NCI-H748 (cell line): ENCODE measurements around the gene SLC45A1.
"Not testable (repeated sequence)": the region's sequence is repeated elsewhere in the genome, so short reads cannot be mapped to it uniquely, and the experiment has no call there.

Experiments
- DNase-seq: peaks from one replicate; lab custom pipeline; 2025; ENCODE audit not compliant: unreplicated experiment; lab: John Stamatoyannopoulos, UW

The SLC45A1 gene

GRCh38 chr1:8367571-8368194 lies 49.8 kb downstream of the SLC45A1 start:
- DNase-seq = no peak

DNA sequence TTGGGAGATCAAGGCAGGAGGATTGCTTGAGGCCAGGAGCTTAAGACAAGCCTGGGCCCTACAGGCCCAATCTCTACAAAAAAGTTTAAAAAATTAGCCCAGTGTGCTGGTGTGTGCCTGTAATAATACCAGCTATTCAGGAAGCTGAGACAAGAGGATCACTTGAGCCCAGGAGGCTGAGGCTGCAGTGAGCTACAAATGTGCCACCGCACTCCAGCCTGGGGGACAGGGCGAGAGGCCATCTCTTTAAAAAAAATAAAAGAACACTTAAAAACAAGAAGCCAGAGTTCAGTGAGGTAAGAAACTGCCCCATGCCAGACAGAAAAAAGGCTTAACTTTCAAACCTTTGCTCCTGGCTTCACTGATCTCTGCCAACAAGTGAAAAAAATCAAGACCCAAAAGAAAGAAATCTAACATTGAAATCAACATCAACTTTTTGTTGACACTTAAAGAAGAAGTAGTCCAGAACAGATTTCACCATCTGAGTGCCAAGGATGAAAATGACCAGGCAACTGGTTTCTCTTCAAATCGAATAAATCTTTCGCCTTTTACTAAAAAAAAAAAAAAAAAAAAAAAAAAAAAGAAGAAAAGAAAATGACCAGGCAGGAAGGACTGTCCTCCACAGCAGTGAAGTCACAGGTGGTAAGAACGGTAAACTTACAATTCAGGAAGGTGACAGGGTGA lies 51.2 kb downstream of the SLC45A1 start:
- DNase-seq = no peak

- DNase-seq = no peak
Measured at GRCh38 chr1:8370046-8370881, 52.4 kb downstream of the SLC45A1 start.

GRCh38 chr1:8370905-8371315 lies 53.0 kb downstream of the SLC45A1 start:
- DNase-seq = no peak

DNA sequence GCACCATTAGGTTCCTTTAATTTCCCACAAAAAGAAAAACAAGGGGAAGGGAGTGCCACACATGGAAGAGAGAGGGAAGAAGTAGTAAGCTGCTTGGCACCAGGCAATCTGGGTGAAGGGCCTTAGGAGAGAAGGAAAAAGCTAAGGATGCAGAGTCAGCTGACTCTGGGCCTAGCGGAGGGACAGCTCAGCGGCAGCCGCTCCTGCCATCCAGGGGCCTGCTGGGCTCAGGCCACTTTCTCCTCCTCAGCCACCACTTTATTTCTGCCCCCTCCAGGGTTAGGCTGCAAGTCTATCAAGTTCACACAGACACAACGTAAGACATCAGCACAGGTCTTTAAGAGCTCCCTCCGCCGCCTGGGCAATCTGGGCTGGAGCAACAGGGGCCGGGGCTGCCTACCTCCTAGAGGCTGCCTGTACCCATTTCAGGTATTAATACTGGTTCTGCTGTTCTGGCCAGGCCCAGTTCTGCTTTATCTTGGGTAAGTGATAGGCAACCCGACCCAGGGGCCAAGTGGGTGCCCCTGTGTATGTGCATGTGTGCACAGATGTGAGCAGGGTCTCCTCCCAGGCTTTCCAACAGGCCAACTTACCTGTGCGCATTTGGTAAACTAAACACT lies 53.6 kb downstream of the SLC45A1 start:
- no peak for DNase-seq

DNA sequence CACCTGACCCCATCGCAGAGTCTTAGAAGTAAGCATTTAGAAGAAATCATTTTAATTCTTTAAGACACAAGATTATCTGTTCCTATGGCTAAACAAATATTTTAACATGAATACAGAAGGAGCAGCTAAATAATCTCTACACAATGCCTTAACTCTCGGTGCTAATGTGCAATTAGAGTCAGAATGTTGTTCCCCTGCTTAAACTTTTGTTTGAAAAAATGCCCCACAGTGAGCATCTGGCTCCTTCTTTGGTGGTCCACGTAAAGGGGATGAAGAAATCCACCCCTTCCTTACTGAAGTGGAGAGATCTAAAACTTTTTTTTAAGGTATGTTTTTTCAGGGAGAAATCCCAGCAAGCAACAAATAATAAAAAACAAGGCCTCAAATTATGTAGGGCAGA lies 55.2 kb downstream of the SLC45A1 start:
- no peak for DNase-seq

DNA sequence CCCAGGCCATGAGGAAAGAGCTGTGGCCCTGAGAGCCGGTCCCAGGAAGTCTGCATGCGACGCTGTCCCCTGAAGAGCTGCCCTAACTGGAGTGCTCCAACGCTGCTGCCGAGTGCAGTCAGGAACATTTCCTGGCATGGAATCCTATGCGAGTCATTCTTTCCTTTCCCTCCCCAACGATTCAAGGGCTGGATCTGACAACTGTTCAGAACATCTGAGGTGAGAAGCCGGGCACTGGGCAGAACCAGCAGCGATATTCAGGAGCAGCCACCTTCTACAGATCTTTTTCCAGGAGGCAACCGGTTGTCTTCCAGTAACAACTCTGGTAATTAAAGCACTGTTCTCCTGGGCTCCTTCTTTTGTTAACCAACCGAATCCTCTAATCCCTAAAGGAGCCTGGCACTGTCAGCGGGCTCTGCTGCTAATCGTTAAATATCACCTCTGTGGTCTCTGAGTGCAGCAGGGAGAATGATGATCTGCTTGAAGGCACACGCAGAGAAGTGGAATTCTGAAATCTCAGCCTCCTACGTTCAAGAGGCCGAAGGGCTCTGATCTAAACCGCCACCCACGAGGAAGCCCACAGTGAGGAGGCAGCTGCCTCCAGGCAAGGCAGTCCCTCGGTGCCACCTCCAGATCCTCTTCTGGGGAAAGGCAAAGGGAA lies 55.8 kb downstream of the SLC45A1 start:
- DNase-seq = no peak

DNA sequence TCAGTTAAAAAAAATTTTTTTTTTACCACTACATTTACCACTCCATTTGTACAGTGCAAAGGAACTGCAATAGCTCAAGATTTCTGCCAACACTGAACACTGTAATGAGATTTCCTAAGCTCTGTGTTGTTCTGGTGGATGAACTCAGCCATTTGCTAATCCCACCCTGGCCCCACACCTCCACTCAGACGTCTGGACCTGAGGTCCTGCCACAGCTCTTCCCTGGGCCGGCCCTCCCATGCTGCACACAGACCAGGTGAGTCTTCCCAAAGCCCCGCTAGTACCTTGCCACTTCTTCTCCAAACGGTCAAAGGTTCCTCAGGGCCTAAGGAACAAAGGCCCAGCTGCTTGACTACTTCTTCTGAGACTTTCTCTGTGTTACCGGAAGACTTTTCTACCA lies 56.4 kb downstream of the SLC45A1 start:
- no peak for DNase-seq

DNA sequence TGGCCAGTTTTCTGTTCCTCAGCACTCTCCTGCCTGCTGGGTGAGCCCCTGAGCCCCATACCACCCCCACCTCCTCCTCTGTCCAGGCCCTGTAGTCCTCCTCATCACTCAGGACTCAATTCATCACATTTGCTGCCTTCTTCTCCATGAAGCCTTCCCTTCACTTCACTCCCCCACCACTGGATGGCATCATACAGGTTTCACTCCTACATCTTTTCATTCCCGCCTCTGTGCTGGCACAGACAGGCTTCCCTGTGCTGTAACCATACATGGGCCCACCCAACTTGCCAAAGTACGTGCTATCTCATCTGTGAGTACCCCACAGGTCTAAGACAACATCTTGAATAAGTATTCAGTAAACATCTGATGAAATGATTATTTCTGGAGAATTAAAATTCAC lies 56.9 kb downstream of the SLC45A1 start:
- DNase-seq = peak; percentile 12

DNA sequence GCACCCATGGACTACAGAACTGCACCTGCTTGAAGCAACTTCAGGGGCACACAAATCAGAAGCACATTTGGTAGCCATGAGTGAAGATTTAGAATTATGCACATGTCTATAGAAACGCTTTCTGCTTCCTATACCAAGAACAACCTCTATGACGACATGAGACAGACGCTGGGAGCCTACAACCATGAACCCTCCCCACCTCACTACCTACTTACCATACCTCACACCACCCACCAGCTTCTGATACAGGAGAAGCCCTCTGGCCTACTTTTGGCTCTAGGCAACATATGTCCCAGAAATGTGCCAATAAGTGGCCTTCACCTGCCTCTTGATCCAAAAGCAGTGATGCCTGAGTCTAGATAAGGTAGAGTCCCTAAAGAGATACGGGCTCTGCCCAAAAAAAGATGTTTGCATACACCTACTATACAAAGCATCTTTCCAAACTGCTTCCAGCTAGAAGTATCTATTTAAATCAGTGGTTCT lies 58.5 kb downstream of the SLC45A1 start:
- DNase-seq = no peak

DNA sequence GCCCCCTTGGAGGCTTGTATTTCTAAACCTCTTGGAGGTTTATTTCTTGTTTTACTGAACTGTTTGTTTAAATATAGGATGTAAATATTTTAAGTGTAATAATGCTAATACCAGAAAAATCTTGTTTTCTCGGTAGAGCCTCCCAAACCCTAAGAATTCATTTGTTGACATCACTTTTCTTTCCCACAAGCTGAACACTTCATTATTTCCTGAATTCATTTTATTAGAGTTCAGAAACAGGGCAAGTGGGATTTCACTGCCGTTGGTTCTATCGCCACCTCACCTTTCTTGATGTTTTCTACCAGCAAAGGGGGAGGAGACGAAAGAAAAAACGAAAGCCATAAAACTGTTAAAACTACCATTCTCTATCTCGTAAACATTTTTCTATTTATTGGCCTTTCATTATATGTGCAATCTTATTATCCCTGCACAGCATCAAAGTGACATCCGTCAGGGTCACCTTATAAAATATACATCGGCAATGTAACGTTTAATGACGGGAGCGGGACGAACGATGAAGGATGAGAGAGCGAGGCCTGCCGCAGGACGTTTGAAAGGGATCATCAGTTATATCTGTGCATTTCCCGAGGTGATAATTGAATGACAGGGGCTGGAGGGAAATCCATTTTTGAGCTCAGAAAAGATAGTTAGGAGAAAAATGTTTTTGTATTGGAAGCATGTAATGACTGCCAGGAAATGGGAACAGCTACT lies 59.5 kb downstream of the SLC45A1 start:
- DNase-seq = no peak

DNA sequence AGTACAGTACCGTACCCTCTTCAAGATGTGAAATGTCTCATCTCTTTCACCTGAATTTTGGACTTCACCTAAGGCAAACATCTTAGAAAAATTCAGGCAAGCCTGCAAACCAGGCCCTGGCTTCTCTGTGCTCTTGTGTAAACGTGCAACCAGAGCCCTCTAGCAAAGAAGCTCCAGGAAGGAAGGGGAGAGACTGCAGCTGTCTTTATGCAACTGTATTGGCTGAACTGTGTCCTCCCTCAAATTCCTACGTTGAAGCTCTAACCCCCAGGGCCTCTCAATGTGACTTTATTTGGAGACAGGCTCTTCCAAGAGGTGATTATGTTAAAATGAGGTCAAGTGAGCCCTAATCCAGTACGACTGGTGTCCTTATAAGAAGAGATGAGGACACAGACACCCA lies 60.3 kb downstream of the SLC45A1 start:
- DNase-seq = no peak

DNA sequence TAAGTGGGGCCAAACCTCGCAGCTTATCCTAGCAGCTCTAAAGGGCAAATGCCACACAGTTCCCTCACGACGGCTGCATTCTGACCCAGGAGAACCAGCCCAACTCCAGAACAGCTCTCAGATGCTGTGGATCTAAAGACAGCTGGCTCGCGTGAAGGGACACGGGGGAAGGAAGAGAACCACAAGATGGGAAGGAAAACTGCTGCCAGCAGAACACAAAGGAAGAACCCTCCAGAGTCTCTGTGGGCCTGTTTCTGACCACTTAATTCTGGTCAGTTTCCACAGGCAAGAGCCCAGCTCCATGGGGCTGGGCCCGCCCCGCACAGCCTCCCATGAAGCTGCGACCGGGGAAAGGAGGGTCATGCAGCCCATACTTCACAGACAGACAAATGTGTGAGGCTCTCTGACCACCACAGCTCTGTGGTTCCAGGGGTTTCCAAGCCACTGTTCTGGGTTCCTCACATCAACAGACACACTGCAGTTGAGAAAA lies 61.1 kb downstream of the SLC45A1 start:
- DNase-seq = no peak

- DNase-seq = no peak
Measured at GRCh38 chr1:8379513-8380186, 61.7 kb downstream of the SLC45A1 start.

GRCh38 chr1:8380310-8380709 lies 62.4 kb downstream of the SLC45A1 start:
- DNase-seq = not testable (repeated sequence)

DNA sequence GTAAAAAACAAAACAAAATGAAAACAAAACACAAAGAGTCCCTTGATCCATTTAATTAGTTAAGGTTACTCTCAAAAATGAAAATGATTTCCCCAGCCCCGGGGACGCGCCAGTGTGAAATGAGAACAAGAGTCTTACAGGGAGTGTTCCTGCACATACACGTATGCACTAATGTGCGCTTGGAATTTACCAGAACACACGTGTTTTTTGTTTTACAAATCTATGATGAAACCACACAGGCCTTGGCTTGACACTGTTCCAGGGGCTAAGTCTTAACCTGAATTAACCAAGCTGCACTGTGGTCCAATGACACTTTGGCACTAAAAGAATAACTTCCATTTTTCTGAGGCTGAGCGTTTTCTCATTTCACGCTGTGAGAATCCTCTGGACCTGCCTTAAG lies 63.7 kb downstream of the SLC45A1 start:
- DNase-seq = no peak

DNA sequence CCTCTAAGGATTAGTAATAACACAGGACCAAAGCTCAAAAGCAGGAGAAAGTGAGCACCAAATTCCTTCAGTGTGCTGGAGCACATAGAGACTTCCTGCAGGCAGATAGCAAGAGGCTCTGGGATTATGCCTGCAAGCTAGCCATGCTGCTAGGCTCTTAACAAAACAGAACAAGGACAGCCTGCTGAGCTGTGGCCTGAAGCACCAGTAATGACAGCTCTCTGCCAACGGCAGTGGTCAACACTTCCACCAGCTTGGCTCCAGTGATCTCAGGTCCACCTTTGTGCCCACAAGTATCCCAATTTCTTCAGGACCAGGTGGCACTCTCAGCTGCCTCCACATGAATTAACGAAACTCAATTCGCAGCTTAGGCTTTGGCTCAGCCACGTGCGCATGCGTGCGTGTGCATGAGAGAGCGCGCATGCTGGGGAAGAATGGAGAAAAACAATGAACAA lies 64.2 kb downstream of the SLC45A1 start:
- DNase-seq = no peak

GRCh38 chr1:8382608-8383505 lies 64.9 kb downstream of the SLC45A1 start:
- DNase-seq = no peak
